ENCODE data around the gene PRPH2.

GRCh38 chr6:42771741-42772100, 49.3 kb upstream of the PRPH2 start:
- TF ChIP-seq CTCF (IDR thresholded peaks at IDR 0.05; ENCODE audit: low read length) (no peak), EZH2 (IDR thresholded peaks at IDR 0.05; ENCODE audit: borderline replicate concordance, low read length) (no peak)

All from OCI-LY1 (cell line).